H1 (cell line): ENCODE results near the gene FAM9C. TPM values are rescaled to one million over a fixed set of nuclear protein-coding genes. Genes with fewer than 3 reads are reported as not detected.

ENCODE experiments used
- ASH2L ChIP-seq: fragments of 200-600, 300-600 bp; sonication (generic); IDR thresholded peaks from one replicate; pipeline ENCODE4 v1.7.1; 2017; ENCODE audit warnings: low read length
- ATF2 ChIP-seq: IDR thresholded peaks from 2 replicates; pipeline ENCODE4 v1.6.1; 2012; ENCODE audit warnings: low read length, inconsistent platforms
- ATF3 ChIP-seq: IDR thresholded peaks from 2 replicates; pipeline ENCODE4 v1.6.1; 2011; ENCODE audit warnings: low read depth, mild to moderate bottlenecking, low read length; ENCODE audit not compliant: insufficient read depth
- BCL11A ChIP-seq, 2 experiments: IDR thresholded peaks; one replicate each; pipeline ENCODE4 v1.6.1; 2011; ENCODE audit warnings: low read depth in 2 of 2, low read length in 2 of 2, mild to moderate bottlenecking in 2 of 2
- EP300 ChIP-seq, 2 experiments: IDR thresholded peaks; 1 replicate in 1 of 2; 2 replicates in 1 of 2; pipeline ENCODE4 v1.6.1; 2011 to 2012; ENCODE audit warnings: low read depth in 2 of 2, low read length in 2 of 2, mild to moderate bottlenecking in 2 of 2, borderline replicate concordance in 1 of 2, inconsistent platforms in 1 of 2, moderate library complexity in 1 of 2
- KDM5A ChIP-seq: fragments of 200-600 bp; IDR thresholded peaks from 2 replicates; pipeline ENCODE4 v1.7.1; 2012; ENCODE audit warnings: mild to moderate bottlenecking, low read length, inconsistent platforms, mixed read lengths
- MAFK ChIP-seq: IDR thresholded peaks from 2 replicates; pipeline ENCODE4 v1.6.1; 2012; ENCODE audit warnings: low read depth, mild to moderate bottlenecking, improper control_type of control experiment, low read length
- SP1 ChIP-seq: IDR thresholded peaks from 2 replicates; pipeline ENCODE4 v1.6.1; 2011; ENCODE audit warnings: low read depth, low read length
- SP2 ChIP-seq: IDR thresholded peaks from 2 replicates; pipeline ENCODE4 v1.6.1; 2012; ENCODE audit warnings: mild to moderate bottlenecking, low read length, inconsistent platforms
- ZNF274 ChIP-seq: IDR thresholded peaks from 2 replicates; pipeline ENCODE4 v1.7.0; 2012; ENCODE audit warnings: low read length, borderline replicate concordance; ENCODE audit errors: extremely low read depth
- polyA plus RNA-seq, 7 experiments: library from polyadenylated mRNA; depleted of rRNA in 3 of 7; stranded (reverse) in 5 of 7; unstranded in 2 of 7; fragments of >200 nt in 5 of 7; fragments of 200-250 nt in 2 of 7; gene quantifications; 1 replicate in 5 of 7; 2 replicates in 1 of 7; 4 replicates in 1 of 7; pipeline versions ENCODE4 v1.2.1 to v1.2.3, GENCODE V29; 2011 to 2013; ENCODE audit warnings: missing spikeins in 2 of 7, mixed read lengths in 2 of 7
- total RNA-seq: library from RNA; stranded (reverse); fragmentation: NEBNext Ultra II Directional; extraction: Animal tissue kit (Norgen Biotek cat#: 25700); gene quantifications from 2 replicates; pipeline ENCODE4 v1.2.1, GENCODE V29; 2021

Gene FAM9C
- total and polyA plus RNA-seq, 2 of the 8 experiments (the other 6 are each of a cell fraction or from before 2014, with no cell fraction given), result not detected

- TF ChIP-seq ATF2 (no peak), EP300 (IDR thresholded peaks at IDR 0.05; ENCODE audit: borderline replicate concordance in 1 of 2, low read depth in 2 of 2, low read length in 2 of 2) (no peak), KDM5A (no peak), BCL11A (IDR thresholded peaks at IDR 0.05; ENCODE audit: low read depth in 2 of 2, low read length in 2 of 2) (no peak), ZNF274 (no peak), ASH2L (no peak), ATF3 (no peak), SP2 (no peak), MAFK (no peak), SP1 (no peak)
These were observed 43.1 kb upstream of the FAM9C start (continued) for GRCh38 chrX:13087322-13088155.
